ENCODE measurements around the gene SIGLEC10.
"Not testable (repeated sequence)": the region's sequence is repeated elsewhere in the genome, so short reads cannot be mapped to it uniquely, and the experiment has no call there.

The SIGLEC10 gene

DNA sequence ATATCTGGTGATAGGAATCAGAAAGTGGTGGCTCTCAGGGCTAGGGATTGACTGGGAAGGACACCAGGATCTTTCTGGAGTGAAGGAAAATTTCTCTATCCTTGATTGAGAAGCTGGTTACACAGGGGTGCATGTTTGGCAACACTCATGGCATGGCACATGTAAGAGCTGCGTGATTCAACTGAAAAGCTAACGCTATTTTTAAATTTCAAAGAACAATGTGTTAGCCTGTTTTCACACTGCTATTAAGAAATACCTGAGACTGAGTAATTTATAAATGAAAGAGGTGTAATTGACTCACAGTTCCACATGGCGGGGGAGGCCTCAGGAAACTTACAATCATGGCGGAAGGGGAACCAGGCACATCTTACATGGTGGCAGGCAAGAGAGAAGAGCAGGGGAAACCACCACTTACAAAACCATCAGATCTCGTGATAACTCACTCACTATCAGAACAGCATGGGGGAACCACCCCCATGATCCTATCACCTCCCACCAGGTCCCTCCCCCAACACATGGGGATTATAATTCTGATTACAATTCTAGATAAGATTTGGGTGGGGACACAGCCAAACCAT, 33.4 kb upstream of the SIGLEC10 start:
- H3K27ac Mint-ChIP-seq (ENCODE audit: low read depth): no peak overlapping the region

DNA sequence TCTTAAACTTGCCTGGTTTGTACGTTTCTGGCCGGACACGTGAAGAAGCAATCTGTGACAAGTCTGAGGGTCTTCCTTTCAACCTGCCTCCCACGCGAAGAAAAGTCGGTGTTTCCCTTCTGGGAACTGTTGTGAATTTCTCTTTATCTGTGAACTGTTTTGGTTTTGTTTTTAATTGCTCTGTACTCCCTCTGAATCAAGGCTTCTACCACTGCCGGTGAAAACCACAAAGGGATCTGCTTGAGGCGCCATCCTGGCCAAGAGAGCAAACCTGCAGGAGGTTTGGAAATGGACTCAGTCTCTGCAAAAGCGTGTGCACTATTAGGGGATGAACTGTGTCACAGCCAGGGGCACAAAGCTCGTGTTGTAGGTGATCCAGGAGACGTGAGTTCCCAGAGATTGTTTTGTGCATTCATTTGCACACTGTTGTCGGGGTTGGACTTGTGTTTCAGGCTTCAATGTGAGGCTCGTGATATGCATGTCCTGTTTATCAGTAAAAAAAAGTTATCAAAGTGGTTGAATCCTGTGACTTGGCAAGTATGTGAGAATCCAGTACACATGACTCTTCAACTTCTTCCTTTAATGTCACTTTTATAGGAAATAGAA, 31.1 kb upstream of the SIGLEC10 start:
- H3K27me3 Mint-ChIP-seq: peaks cover 4% of the 10 kb centered on the region
- no peaks in the 10 kb centered on the region for H3K9me3 Mint-ChIP-seq
- H3K4me3 Mint-ChIP-seq: peak overlapping the region; percentile 37
- no peak for ATAC-seq (replicated peaks; ENCODE audit: extremely low read depth, poor library complexity, severe bottlenecking)
- peaks cover 2% of the 10 kb centered on the region for H3K36me3 Mint-ChIP-seq (ENCODE audit: insufficient read depth)
- DNase-seq (ENCODE audit: low spot score in 2 of 2): no peak
- H3K27ac Mint-ChIP-seq (ENCODE audit: low read depth): peak overlapping the region; percentile 37
- peaks cover 11% of the 10 kb centered on the region for H3K4me1 Mint-ChIP-seq

More for the DNA sequence above, 33.4 kb upstream of the SIGLEC10 start:
- H3K9me3 Mint-ChIP-seq: no peaks in the 10 kb centered on the region
- peaks cover 2% of the 10 kb centered on the region for H3K36me3 Mint-ChIP-seq (ENCODE audit: insufficient read depth)
- peaks cover 11% of the 10 kb centered on the region for H3K4me1 Mint-ChIP-seq
- no peak for DNase-seq (ENCODE audit: low spot score in 2 of 2)
- no peak overlapping the region for H3K4me3 Mint-ChIP-seq
- peaks cover 11% of the 10 kb centered on the region for H3K27me3 Mint-ChIP-seq
- no peak for ATAC-seq (replicated peaks; ENCODE audit: extremely low read depth, poor library complexity, severe bottlenecking)

DNA sequence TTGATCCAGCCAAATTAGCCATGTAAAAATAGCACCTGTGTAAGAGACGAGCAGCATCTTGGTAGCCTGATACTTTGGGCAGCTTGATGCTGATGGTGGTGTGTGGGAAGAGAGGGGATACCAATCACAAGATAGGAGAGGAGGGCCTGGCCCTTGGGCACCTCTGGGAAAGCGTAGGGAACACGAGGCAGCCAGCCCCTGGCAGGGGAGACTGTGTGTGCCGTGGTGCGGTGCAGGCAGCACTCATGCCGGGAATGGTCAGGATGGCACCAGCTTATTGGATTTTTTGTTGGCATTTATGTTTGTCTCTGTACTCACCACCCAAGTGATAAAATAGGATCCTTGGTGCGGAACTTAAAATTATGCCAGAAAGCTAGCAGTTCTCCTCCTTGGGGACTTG, 30.6 kb upstream of the SIGLEC10 start:
- Mint-ChIP-seq H3K4me3 (peak overlapping the region; percentile 37), H3K36me3 (ENCODE audit: insufficient read depth) (no peaks in the 10 kb centered on the region), H3K27me3 (no peaks in the 10 kb centered on the region), H3K9me3 (no peaks in the 10 kb centered on the region), H3K27ac (ENCODE audit: low read depth) (peak overlapping the region; percentile 37), H3K4me1 (peaks cover 11% of the 10 kb centered on the region)
- no peak for ATAC-seq (replicated peaks; ENCODE audit: extremely low read depth, poor library complexity, severe bottlenecking)
- DNase-seq (ENCODE audit: low spot score in 2 of 2): no peak

DNA sequence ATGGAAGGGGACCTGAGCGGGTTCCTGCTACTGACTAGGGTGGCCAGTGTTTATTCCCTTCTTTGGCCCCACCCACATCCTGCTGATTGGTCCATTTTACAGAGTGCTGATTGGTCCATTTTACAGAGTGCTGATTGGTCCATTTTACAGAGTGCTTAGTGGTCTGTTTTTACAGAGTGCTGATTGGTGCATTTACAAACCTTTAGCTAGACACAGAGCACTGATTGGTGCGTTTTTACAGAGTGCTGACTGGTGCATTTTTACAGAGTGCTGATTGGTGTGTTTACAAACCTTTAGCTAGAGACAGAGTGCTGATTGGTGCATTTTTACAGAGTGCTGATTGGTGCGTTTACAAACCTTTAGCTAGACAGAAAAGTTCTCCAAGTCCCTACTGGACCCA, 30.1 kb upstream of the SIGLEC10 start:
- not testable (repeated sequence) for ATAC-seq (replicated peaks; ENCODE audit: extremely low read depth, poor library complexity, severe bottlenecking); H3K27ac Mint-ChIP-seq (ENCODE audit: low read depth); DNase-seq (ENCODE audit: low spot score in 2 of 2); H3K36me3 Mint-ChIP-seq (ENCODE audit: insufficient read depth); H3K9me3 Mint-ChIP-seq; H3K27me3 Mint-ChIP-seq
- H3K4me3 Mint-ChIP-seq: peak overlapping the region; percentile 37
- peaks cover 15% of the 10 kb centered on the region for H3K4me1 Mint-ChIP-seq

DNA sequence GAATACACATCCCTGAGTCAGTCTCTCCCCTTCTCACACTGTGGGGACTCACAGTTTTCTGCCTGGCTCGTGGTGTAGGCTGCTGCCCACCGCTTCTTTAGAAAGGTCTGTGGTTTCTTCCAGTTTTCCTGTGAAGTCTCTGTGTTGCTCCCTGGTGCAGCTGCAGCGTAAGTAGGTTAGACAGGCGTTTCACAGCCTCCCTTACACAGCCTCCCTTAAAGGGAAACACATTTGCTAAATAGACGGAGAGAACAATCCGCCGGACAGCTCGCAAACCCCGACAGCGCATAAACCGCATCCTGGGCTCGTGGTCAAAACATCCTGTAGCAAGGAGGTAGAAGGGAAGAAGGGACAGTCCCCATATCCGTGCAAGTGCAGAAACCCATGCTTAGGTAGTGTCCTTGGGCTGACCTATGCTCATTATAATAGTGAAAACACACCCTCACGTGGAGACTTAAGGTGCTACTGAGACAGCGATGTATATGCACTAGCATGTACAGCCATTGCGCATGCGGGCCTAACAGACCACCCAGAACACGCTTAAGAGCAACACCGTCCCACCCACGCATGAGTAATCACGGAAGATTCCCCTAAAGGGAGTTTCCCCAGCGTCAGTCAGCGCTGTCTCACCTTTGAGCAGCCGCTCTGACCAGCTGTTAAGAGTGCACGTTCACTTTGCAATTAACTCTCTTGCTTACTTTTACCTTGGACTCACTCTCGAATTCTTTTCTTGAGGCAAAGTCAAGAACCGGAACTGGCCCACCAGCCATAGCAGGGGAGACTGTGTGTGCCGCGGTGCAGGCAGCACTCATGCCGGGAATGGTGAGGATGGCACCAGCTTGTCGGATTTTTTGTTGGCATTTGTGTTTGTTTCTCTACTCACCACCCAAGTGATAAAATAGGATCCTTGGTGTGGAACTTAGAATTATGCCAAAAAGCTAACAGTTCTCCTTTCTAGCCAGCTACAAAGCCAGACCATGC, 24.3 kb upstream of the SIGLEC10 start:
- Mint-ChIP-seq H3K4me1 (peaks cover 32% of the 10 kb centered on the region), H3K9me3 (no peaks in the 10 kb centered on the region)

DNA sequence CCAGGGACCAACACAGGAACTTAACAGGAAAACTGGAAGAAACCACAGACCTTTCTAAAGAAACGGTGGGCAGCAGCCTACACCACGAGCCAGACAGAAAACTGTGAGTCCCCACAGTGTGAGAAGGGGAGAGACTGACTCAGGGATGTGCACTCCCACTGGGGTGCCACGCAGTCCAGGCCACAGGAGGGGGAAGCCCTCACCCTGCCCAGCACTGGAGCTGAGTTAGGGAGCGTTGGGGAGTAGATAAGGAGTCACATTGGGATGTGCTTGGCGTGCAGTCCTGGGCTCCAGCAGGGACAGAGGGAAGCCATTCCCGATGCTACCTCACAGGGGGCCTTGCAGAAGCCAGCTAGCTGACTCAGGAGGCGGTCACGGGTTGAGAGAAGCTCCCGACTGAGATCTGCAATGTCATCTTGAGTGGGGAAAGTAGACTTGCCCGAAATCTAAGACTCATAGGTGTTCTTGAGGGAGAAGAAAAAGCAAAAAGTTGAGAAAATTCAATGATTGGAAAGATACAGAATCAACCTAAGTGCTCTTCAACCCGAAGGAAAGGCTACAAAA, 23.5 kb upstream of the SIGLEC10 start:
- Mint-ChIP-seq H3K4me3 (peak overlapping the region; percentile 75), H3K9me3 (no peaks in the 10 kb centered on the region), H3K36me3 (ENCODE audit: insufficient read depth) (peaks cover 8% of the 10 kb centered on the region), H3K4me1 (peaks cover 32% of the 10 kb centered on the region), H3K27ac (ENCODE audit: low read depth) (peak overlapping the region; percentile 92), H3K27me3 (peaks cover 25% of the 10 kb centered on the region)
- ATAC-seq (replicated peaks; ENCODE audit: extremely low read depth, poor library complexity, severe bottlenecking) (no peak), DNase-seq (ENCODE audit: low spot score in 2 of 2) (peak in 1 of 2 donors; percentile 24)

More for the DNA sequence above, 24.3 kb upstream of the SIGLEC10 start:
- peak; percentile 60 to 87 for DNase-seq (ENCODE audit: low spot score in 2 of 2)
- Mint-ChIP-seq H3K36me3 (ENCODE audit: insufficient read depth) (peaks cover 8% of the 10 kb centered on the region), H3K4me3 (peak overlapping the region; percentile 75), H3K27ac (ENCODE audit: low read depth) (peak overlapping the region; percentile 92), H3K27me3 (peaks cover 17% of the 10 kb centered on the region)
- peak; percentile 90 for ATAC-seq (replicated peaks; ENCODE audit: extremely low read depth, poor library complexity, severe bottlenecking)

DNA sequence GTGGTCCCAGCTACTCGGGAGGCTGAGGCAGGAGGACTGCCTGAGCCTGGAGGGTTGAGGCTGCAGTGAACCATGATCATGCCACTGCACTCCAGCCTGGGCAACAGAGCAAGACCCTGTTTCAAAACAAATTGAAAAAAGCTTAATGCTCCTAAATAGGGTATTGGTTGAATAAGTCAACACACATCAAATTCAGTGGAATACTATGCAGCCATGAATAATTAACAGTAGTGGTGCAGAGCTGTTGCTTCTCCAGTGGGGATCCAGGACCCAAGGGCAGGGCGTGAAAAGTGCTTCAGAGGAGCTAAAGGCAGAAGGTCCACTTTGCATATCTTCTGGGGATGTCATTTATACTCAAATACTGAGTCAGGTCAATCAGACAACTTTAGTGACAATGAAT, 22.6 kb upstream of the SIGLEC10 start:
- H3K36me3 Mint-ChIP-seq (ENCODE audit: insufficient read depth): peaks cover 8% of the 10 kb centered on the region
- DNase-seq (ENCODE audit: low spot score in 2 of 2) (no peak), ATAC-seq (replicated peaks; ENCODE audit: extremely low read depth, poor library complexity, severe bottlenecking) (no peak)
- no peaks in the 10 kb centered on the region for H3K9me3 Mint-ChIP-seq
- peak overlapping the region; percentile 75 for H3K4me3 Mint-ChIP-seq
- peaks cover 32% of the 10 kb centered on the region for H3K4me1 Mint-ChIP-seq
- peaks cover 26% of the 10 kb centered on the region for H3K27me3 Mint-ChIP-seq
- H3K27ac Mint-ChIP-seq (ENCODE audit: low read depth): no peak overlapping the region

DNA sequence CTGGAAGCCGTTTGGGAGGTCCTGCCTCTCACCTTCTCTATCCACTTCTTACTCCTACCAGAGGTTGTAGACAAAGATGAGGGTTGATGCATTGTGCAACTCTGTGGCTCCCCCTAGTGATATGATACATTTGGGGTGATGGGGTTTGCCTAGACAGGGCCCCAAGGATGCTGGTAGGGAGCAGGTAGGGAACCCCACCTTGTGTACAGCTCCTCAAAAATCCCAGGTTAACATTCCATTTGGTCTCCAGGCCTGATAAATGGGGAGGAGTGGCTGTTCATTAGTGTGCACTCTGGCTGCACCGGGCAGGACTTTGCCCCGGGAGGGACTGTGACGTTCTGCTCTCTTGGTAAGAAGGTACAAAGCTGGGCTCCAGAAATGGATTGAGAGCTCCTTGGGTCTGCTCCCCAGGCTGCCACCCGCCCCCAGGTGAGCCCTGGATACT, 21.6 kb upstream of the SIGLEC10 start:
- DNase-seq (ENCODE audit: low spot score in 2 of 2): peak in 1 of 2 donors; percentile 32
- H3K36me3 Mint-ChIP-seq (ENCODE audit: insufficient read depth): peaks cover 8% of the 10 kb centered on the region
- H3K4me1 Mint-ChIP-seq: peaks cover 32% of the 10 kb centered on the region
- peaks cover 26% of the 10 kb centered on the region for H3K27me3 Mint-ChIP-seq
- H3K9me3 Mint-ChIP-seq: no peaks in the 10 kb centered on the region
- no peak overlapping the region for H3K4me3 Mint-ChIP-seq
- no peak overlapping the region for H3K27ac Mint-ChIP-seq (ENCODE audit: low read depth)
- ATAC-seq (replicated peaks; ENCODE audit: extremely low read depth, poor library complexity, severe bottlenecking): no peak

DNA sequence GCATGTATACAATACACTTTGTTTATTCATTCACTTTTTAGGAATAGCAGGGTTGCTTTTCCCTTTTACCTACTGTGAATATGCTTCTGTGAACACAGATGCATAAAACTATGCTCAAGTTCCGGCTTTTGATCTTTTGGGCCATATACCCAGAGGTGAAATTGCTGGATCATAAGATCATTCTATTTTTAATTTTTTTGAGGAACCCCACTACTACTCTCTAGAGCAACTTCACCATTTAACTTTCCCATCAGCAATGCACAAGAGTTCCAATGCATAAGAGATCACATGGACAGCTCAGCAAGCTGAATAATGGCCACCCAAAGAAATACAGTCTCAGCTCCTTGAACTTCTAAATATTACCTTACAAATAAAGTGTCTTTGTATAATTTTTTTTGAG, 17.0 kb upstream of the SIGLEC10 start:
- Mint-ChIP-seq H3K4me1 (peaks cover 6% of the 10 kb centered on the region), H3K27ac (ENCODE audit: low read depth) (no peak overlapping the region), H3K4me3 (no peak overlapping the region), H3K9me3 (no peaks in the 10 kb centered on the region), H3K27me3 (peaks cover 26% of the 10 kb centered on the region), H3K36me3 (ENCODE audit: insufficient read depth) (no peaks in the 10 kb centered on the region)
- ATAC-seq (replicated peaks; ENCODE audit: extremely low read depth, poor library complexity, severe bottlenecking) (no peak), DNase-seq (ENCODE audit: low spot score in 2 of 2) (no peak)

DNA sequence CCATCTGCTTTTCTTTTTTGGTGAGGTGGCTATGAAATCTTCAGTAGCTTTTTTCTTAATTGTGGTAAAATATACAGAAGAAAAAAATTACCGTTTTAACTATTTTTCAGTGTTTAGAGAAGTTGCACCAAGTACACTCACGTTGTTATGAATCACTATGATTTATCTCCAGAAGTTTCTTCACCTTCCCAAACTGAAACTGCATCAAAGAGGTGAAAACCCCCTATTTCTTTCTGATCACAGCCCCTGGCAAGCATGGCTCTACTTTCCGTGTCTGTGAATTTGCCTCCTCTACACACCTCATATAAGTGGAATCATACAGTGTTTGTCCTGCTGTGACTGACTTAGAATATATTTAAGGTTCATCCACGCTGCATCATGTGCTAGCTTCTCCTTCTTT, 15.6 kb upstream of the SIGLEC10 start:
- Mint-ChIP-seq H3K27me3 (peaks cover 22% of the 10 kb centered on the region), H3K27ac (ENCODE audit: low read depth) (no peak overlapping the region), H3K4me3 (no peak overlapping the region), H3K4me1 (peaks cover under 1% of the 10 kb centered on the region), H3K36me3 (ENCODE audit: insufficient read depth) (no peaks in the 10 kb centered on the region), H3K9me3 (no peaks in the 10 kb centered on the region)
- ATAC-seq (replicated peaks; ENCODE audit: extremely low read depth, poor library complexity, severe bottlenecking) (no peak), DNase-seq (ENCODE audit: low spot score in 2 of 2) (no peak)

DNA sequence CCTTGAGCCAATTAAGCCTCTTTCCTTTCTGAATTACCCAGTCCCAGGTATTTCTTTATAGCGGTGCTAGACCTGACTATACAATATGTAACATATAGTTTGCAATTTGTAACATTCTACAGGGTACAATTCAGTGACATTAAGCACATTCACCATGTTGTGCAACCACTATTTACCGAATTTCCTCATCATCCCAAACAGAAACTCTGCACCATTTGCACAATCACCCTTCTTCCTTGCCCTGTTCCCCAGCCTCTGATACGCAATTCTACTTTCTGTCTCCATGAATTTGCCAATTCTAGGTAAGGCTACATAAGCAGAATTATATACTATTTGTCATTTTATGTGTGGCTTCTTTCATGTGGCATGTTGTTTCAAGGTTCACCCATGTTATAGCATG, 13.7 kb upstream of the SIGLEC10 start:
- H3K4me1 Mint-ChIP-seq: no peaks in the 10 kb centered on the region
- no peak overlapping the region for H3K4me3 Mint-ChIP-seq
- no peaks in the 10 kb centered on the region for H3K9me3 Mint-ChIP-seq
- no peak for DNase-seq (ENCODE audit: low spot score in 2 of 2)
- no peaks in the 10 kb centered on the region for H3K36me3 Mint-ChIP-seq (ENCODE audit: insufficient read depth)
- H3K27ac Mint-ChIP-seq (ENCODE audit: low read depth): no peak overlapping the region
- ATAC-seq (replicated peaks; ENCODE audit: extremely low read depth, poor library complexity, severe bottlenecking): no peak
- H3K27me3 Mint-ChIP-seq: peaks cover 15% of the 10 kb centered on the region

DNA sequence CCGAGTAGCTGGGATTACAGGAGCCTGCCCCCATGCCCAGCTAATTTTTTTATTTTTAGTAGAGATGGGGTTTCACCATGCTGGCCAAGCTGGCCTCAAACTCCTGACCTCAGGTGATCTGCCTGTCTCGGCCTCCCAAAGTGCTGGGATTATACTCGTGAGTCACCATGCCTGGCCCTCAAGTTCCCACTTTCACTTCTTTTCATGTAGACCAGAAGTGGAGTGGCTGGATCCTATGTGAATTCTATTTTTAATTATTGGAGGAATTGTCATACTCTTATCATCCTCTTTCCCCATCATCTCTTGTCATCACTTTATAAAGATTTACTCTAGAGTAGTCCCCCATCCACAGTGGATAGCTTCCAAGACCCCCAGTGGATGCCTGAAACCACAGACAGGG, 12.8 kb upstream of the SIGLEC10 start:
- DNase-seq (ENCODE audit: low spot score in 2 of 2) (no peak), ATAC-seq (replicated peaks; ENCODE audit: extremely low read depth, poor library complexity, severe bottlenecking) (no peak)
- Mint-ChIP-seq H3K4me3 (no peak overlapping the region), H3K27me3 (peaks cover 18% of the 10 kb centered on the region), H3K36me3 (ENCODE audit: insufficient read depth) (no peaks in the 10 kb centered on the region), H3K4me1 (no peaks in the 10 kb centered on the region), H3K9me3 (no peaks in the 10 kb centered on the region), H3K27ac (ENCODE audit: low read depth) (no peak overlapping the region)
